ENCODE results near the gene VPS37B. TPM values are rescaled to one million over a fixed set of nuclear protein-coding genes. Genes with fewer than 3 reads are reported as not detected.

VPS37B gene
- total RNA-seq, 4 donors from 2014 or later: 4.8 to 8.2 (median 7.6) TPM

DNA sequence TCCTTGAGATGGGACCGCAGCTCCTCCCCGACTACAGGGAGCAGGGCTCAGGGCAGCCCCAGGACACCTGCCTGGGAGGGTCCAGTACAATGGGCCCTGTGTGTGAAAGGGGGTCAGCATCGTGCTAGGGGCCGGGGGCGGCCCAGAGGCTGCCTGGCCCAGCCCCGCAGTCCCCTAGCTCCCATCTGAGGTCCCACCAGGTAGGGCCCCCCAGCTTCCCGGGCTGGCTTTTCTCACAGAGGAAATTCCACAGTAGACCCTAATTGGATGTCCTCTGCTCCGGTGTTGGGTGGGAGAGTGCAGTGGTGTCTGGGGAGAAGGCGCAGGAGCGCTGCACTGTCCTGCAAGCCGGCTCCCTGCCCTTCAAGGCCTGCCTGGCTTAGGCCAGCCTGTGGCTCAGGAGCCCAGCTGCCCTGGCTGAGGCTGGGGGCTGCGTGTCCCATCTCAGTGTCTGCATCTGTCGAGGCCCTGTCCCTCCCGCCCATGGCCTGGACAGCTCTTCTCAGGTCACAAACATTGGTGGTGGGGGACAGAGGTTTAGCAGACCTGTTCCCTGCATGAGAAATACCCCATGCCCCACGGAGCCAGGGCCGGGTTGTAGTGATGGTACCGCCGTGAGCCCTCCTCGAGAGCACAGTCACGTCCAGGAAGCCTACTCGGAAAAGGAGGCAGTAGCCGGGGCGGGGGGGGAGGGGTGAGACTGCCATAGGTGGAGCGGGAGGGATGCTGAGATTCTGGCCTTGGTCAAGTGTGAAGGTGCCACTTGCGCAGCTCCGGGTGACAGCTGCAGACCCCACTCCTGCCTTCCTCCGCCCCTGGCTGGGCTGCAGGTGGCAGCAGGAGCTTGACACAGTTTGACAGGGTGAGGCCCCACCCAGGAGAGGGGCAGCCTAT lies 49.1 kb downstream of the VPS37B start:
- intact Hi-C loops (cut with DNase I; ENCODE audit: low total_unique reads): no loop called here
- DNase-seq (no peak), ATAC-seq (no peak)
- Histone ChIP-seq H3K4me3 (no peak overlapping the region), H3K27ac (no peak overlapping the region), H3K27me3 (no peaks in the 10 kb centered on the region), H3K4me1 (peaks cover 6 to 14% of the 10 kb centered on the region in 2 donors), H3K36me3 (no peaks in the 10 kb centered on the region), H3K9me3 (no peaks in the 10 kb centered on the region)
- no peak for TF ChIP-seq POLR2A (IDR thresholded peaks at IDR 0.05)
- TF ChIP-seq, protein P1, sequence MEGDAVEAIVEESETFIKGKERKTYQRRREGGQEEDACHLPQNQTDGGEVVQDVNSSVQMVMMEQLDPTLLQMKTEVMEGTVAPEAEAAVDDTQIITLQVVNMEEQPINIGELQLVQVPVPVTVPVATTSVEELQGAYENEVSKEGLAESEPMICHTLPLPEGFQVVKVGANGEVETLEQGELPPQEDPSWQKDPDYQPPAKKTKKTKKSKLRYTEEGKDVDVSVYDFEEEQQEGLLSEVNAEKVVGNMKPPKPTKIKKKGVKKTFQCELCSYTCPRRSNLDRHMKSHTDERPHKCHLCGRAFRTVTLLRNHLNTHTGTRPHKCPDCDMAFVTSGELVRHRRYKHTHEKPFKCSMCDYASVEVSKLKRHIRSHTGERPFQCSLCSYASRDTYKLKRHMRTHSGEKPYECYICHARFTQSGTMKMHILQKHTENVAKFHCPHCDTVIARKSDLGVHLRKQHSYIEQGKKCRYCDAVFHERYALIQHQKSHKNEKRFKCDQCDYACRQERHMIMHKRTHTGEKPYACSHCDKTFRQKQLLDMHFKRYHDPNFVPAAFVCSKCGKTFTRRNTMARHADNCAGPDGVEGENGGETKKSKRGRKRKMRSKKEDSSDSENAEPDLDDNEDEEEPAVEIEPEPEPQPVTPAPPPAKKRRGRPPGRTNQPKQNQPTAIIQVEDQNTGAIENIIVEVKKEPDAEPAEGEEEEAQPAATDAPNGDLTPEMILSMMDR (IDR thresholded peaks at IDR 0.05 in 4 of 5, conservative IDR thresholded peaks at IDR 0.05 in 1 of 5): no peak
- in situ Hi-C loops (cut with MboI; ENCODE audit: low sequenced_read_pairs in 4 of 4): no loop called here

DNA sequence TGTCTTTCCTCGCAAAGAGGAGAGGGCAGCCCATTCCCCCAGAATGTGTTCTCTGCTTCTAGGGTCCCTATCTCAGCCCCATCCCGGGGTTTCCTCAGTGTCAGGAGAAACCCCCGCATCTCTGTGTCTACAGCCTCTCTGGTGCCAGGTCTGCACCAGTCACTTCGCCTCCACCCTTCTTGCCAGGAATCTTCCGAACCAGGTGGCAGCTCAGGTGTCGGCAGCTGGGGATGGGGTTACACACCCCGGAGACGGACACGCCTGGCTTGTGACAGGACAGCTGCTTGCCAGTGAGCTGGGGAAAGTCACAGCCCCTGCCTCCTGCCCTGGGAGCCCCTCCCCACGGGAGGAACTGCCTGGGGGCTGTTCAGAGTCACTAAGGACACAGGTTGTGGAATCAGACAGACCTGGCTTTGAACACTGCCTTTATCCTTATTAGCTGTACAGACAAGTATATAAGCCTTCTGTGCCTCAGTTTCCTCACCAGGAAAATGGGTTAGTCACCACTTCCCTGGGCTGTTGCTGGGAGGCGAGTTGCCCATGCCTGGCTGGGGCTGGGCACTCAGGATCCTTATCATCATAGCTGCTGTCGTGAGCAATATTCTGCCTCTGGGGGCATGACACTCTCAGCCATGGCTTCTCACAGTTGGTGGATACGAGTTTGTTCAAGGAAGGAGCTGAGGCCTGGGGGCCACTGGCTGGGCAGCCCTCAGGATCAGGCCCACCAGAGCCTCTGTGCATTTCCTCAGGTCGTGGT lies 49.9 kb downstream of the VPS37B start:
- Histone ChIP-seq H3K36me3 (no peaks in the 10 kb centered on the region), H3K27me3 (no peaks in the 10 kb centered on the region), H3K4me1 (peaks cover 10 to 20% of the 10 kb centered on the region in 2 donors), H3K9me3 (no peaks in the 10 kb centered on the region), H3K4me3 (no peak overlapping the region), H3K27ac (no peak overlapping the region)
- no peak for TF ChIP-seq POLR2A (IDR thresholded peaks at IDR 0.05)
- TF ChIP-seq, protein P1 (IDR thresholded peaks at IDR 0.05 in 4 of 5, conservative IDR thresholded peaks at IDR 0.05 in 1 of 5): no peak
- ATAC-seq: peak; percentile 11 to 27
- in situ Hi-C loops (cut with MboI; ENCODE audit: low sequenced_read_pairs in 4 of 4) (no loop called here), intact Hi-C loops (cut with DNase I; ENCODE audit: low total_unique reads) (no loop called here)
- DNase-seq: no peak

DNA sequence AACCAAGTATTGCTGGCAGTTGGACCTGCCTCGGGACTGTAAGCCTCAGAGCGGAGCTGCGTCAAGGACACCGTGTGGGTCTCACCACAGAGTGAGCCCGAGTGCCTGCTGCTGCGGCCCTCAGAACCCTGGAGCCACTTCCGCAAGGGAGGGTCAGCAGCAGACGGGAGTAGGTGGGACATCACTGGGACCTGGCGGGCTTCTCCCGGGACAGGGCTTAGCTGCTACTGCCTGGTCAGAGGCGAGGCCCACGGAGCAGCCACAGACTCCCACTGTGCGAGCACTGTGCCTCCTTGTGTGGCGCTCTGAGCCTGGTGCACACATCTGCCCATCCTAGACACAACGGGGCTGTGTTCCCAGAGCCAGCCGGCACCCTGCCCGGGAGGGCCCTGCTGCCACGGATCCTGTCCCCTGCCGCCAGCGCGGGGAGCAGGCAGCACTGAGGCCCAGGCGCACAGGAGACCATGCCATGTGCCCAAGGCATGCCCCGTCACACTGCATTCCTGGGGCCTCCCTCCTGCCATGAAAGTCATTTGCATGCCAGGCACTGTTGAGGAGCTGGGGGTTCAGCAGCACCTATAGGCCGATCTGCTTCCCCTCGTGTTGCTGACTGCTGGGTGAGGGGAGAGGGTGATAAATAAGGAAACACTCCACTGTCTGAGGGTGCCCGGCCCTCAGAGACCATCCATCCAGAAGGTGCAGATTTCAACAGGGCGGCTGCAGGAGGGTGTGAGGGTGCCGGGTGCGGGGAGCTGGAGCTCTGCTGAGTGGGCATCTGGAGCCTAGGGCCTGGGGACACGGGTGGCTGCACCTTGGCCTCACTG lies 50.7 kb downstream of the VPS37B start:
- ATAC-seq: no peak
- intact Hi-C loops (cut with DNase I; ENCODE audit: low total_unique reads): no loop called here
- Histone ChIP-seq H3K36me3 (no peaks in the 10 kb centered on the region), H3K27me3 (no peaks in the 10 kb centered on the region), H3K9me3 (no peaks in the 10 kb centered on the region), H3K27ac (no peak overlapping the region), H3K4me3 (no peak overlapping the region), H3K4me1 (peaks cover 17 to 27% of the 10 kb centered on the region in 2 donors)
- in situ Hi-C loops (cut with MboI; ENCODE audit: low sequenced_read_pairs in 4 of 4): no loop called here
- no peak for DNase-seq
- TF ChIP-seq POLR2A (IDR thresholded peaks at IDR 0.05): no peak
- TF ChIP-seq, protein P1 (IDR thresholded peaks at IDR 0.05 in 4 of 5, conservative IDR thresholded peaks at IDR 0.05 in 1 of 5): no peak

DNA sequence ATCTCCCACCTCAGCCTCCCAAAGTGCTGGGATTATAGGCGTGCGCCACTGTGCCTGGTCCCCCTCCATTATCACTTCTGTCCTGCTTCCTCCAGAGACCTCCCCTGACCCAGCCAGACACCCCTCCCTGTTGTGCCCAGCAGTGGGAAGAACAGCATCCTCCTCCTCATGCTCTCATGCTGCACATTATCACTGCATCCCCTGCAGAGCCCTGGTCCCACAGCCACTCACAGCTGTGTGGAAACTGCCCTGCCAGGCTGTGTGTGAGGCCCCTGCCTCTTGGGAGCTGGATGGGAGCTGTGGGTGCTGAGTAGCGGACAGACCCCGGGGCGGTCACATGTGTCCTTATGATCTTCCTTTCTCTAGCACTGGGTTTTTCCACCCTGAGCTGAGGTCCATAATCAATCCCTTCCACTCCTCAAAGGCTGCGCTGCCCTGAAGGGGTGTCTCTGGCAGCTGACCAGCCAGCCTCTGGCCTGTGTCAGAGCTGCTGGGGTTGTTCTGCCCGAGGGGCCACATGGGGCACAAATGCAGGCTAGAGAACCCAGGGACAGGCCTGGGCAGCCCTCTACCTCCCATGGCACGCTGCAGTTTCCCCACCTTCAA lies 51.5 kb downstream of the VPS37B start:
- in situ Hi-C loops (cut with MboI; ENCODE audit: low sequenced_read_pairs in 4 of 4): no loop called here
- ATAC-seq: no peak
- Histone ChIP-seq H3K27me3 (no peaks in the 10 kb centered on the region), H3K27ac (no peak overlapping the region), H3K36me3 (no peaks in the 10 kb centered on the region), H3K4me3 (no peak overlapping the region), H3K4me1 (peaks cover 17 to 30% of the 10 kb centered on the region in 2 donors), H3K9me3 (no peaks in the 10 kb centered on the region)
- no peak for DNase-seq
- TF ChIP-seq, protein P1 (IDR thresholded peaks at IDR 0.05 in 4 of 5, conservative IDR thresholded peaks at IDR 0.05 in 1 of 5): no peak
- no peak for TF ChIP-seq POLR2A (IDR thresholded peaks at IDR 0.05)
- intact Hi-C loops (cut with DNase I; ENCODE audit: low total_unique reads): no loop called here
